Measurements from ENCODE around the gene MYO1E. TPM values are rescaled to one million over a fixed set of nuclear protein-coding genes. Genes with fewer than 3 reads are reported as not detected.

Gene MYO1E
- total RNA-seq, 2 experiments from 2014 or later = 1.5 to 26.5 TPM

- CTCF ChIA-PET (ENCODE audit: unreplicated experiment) = interaction anchor here (1.7 kb wide), 1 partner anchor 51 kb away, joined by 4 read pairs; no protein-coding TSS in a partner anchor
- Histone ChIP-seq H3K4me2 (ENCODE audit: low read length) (peak overlapping the region; percentile 2; the same call in 1 of the 2 replicates), H3K36me3 (ENCODE audit: insufficient read depth, low read length) (no peaks in the 10 kb centered on the region), H3K9me3 (ENCODE audit: low read length) (no peaks in the 10 kb centered on the region), H3K79me2 (ENCODE audit: insufficient read depth, low read depth, low read length) (no peaks in the 10 kb centered on the region), H4K20me1 (ENCODE audit: insufficient read depth, low read length) (no peaks in the 10 kb centered on the region), H2AFZ (ENCODE audit: low read length) (peak overlapping the region; percentile 23; the same call in 1 of the 2 replicates), H3K4me3 (ENCODE audit: low read depth, low read length, poor library complexity, severe bottlenecking) (no peak overlapping the region), H3K27ac (ENCODE audit: low read depth, low read length, poor library complexity, severe bottlenecking) (no peak overlapping the region), H3K4me1 (ENCODE audit: insufficient read depth, low read length, poor library complexity, severe bottlenecking) (peaks cover 32% of the 10 kb centered on the region), H3K9me2 (ENCODE audit: insufficient read depth, low read length) (no peaks in the 10 kb centered on the region)
- no TSS peak for BruUV-seq (replicated peaks)
- intact Hi-C loops (cut with micrococcal nuclease; ENCODE audit: unreplicated experiment) = no loop called here
- POLR2A ChIA-PET = interaction anchor here (1.6 to 3.3 kb wide), 3 partner anchors 8 to 20 kb away, joined by 4 to 17 read pairs (median 8); no protein-coding TSS in a partner anchor
- no peak for DNase-seq (ENCODE audit: low spot score)
- TF ChIP-seq CTCF (conservative IDR thresholded peaks at IDR 0.05; ENCODE audit: low read length) = no peak
- no peak for TF ChIP-seq EZH2phosphoT487 (IDR thresholded peaks at IDR 0.05; ENCODE audit: borderline replicate concordance, low read depth, low read length)
These were observed 74.3 kb downstream of the MYO1E start for GRCh38 chr15:59298225-59298853.

DNA sequence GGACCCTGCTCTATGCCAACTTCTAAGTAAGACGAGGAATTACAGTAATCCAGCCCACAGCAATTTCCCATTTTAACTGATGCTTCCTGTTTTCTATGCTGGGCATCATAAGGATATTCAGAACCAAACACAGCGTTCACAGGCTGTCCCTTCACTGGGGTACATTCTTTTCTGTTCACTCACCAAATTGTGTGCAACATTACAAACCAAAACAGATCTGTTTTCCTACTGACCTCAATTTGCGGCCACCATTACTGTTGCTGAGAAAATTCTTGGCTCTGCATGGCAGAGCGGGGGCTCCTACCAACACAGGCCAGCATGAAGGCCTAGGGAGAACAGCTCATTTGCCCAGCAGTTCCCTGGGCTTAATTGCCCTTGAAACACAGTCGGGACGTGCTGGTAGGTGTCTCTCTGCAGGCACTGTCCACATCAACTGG lies 76.5 kb downstream of the MYO1E start:
- no peak for DNase-seq (ENCODE audit: low spot score)
- H2AFZ ChIP-seq (ENCODE audit: low read length) = peak overlapping the region; percentile 28
- intact Hi-C loops (cut with micrococcal nuclease; ENCODE audit: unreplicated experiment) = no loop called here
- H3K36me3 ChIP-seq (ENCODE audit: insufficient read depth, low read length) = no peaks in the 10 kb centered on the region
- TF ChIP-seq EZH2phosphoT487 (IDR thresholded peaks at IDR 0.05; ENCODE audit: borderline replicate concordance, low read depth, low read length) (no peak), CTCF (conservative IDR thresholded peaks at IDR 0.05; ENCODE audit: low read length) (no peak)
- H3K4me3 ChIP-seq (ENCODE audit: low read depth, low read length, poor library complexity, severe bottlenecking) = no peak overlapping the region
- H3K4me2 ChIP-seq (ENCODE audit: low read length) = no peak overlapping the region
- CTCF ChIA-PET (ENCODE audit: unreplicated experiment) = no interaction called here
- no peaks in the 10 kb centered on the region for H3K79me2 ChIP-seq (ENCODE audit: insufficient read depth, low read depth, low read length)
- no peaks in the 10 kb centered on the region for H3K9me3 ChIP-seq (ENCODE audit: low read length)
- BruUV-seq (replicated peaks) = no TSS peak
- H4K20me1 ChIP-seq (ENCODE audit: insufficient read depth, low read length) = no peaks in the 10 kb centered on the region
- H3K9me2 ChIP-seq (ENCODE audit: insufficient read depth, low read length) = no peaks in the 10 kb centered on the region
- H3K27ac ChIP-seq (ENCODE audit: low read depth, low read length, poor library complexity, severe bottlenecking) = no peak overlapping the region
- H3K4me1 ChIP-seq (ENCODE audit: insufficient read depth, low read length, poor library complexity, severe bottlenecking) = peaks cover 32% of the 10 kb centered on the region
- POLR2A ChIA-PET = interaction anchor here (0.6 kb wide), 1 partner anchor 11 kb away, joined by 3 read pairs; no protein-coding TSS in a partner anchor

All from OCI-LY7 (cell line).